Tibial nerve (tissue), 3 donors: ENCODE measurements around the gene INSIG1.

Experiments used
- POLR2A ChIP-seq, 2 donors: fragments of 450-650 bp; IDR thresholded peaks; one replicate each; pipeline ENCODE4 v1.6.1; 2017; ENCODE audit warnings: antibody characterized with exemption in 2 of 2, mild to moderate bottlenecking in 2 of 2, moderate library complexity in 2 of 2
- TF ChIP-seq, protein P1 (sequence below), 5 experiments: fragments of 200-600 bp in 3 of 5; fragments of 450-650 bp in 2 of 5; sonication (generic) in 3 of 5; IDR thresholded peaks; one replicate each; pipeline ENCODE4 v1.5.1; 2016 to 2019; ENCODE audit warnings: antibody characterized with exemption in 5 of 5, mild to moderate bottlenecking in 3 of 5, moderate library complexity in 2 of 5

DNA sequence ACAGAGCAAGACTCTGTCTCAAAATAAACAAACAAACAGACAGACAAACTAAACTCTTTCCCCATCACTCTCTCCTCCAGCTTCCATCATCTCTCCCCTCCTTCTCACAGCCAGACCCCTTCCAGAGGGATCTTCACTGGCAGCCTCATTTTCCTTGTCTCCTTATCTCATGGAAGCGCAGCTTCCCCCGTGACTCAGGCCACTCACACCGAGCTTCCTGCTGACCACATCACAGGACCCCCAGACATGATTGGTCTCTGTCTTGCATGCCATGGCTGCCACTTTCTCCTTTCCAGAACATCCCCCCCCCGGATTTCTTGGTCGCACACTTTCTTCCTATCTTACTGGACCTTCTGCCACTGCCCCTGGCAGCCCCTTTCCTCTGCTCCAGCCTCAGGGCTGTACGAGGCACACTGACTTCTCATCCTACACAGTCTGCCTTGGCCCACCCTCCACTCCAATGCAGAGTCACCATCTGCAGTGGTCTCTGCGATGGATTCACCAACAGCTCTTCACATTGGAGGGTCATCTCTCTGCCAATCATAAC, 4.9 kb upstream of the INSIG1 start:
- TF ChIP-seq, protein P1, sequence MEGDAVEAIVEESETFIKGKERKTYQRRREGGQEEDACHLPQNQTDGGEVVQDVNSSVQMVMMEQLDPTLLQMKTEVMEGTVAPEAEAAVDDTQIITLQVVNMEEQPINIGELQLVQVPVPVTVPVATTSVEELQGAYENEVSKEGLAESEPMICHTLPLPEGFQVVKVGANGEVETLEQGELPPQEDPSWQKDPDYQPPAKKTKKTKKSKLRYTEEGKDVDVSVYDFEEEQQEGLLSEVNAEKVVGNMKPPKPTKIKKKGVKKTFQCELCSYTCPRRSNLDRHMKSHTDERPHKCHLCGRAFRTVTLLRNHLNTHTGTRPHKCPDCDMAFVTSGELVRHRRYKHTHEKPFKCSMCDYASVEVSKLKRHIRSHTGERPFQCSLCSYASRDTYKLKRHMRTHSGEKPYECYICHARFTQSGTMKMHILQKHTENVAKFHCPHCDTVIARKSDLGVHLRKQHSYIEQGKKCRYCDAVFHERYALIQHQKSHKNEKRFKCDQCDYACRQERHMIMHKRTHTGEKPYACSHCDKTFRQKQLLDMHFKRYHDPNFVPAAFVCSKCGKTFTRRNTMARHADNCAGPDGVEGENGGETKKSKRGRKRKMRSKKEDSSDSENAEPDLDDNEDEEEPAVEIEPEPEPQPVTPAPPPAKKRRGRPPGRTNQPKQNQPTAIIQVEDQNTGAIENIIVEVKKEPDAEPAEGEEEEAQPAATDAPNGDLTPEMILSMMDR (IDR thresholded peaks at IDR 0.05) = no peak
- TF ChIP-seq POLR2A (IDR thresholded peaks at IDR 0.05) = no peak
